ENCODE measurements around the gene SORCS2. TPM values are rescaled to one million over a fixed set of nuclear protein-coding genes. Genes with fewer than 3 reads are reported as not detected.

SORCS2 gene
- polyA plus RNA-seq, 1 of the 3 experiments (the other 2 are of a cell fraction), result 1.6 TPM

GRCh38 chr4:7299908-7300710 lies 107.8 kb downstream of the SORCS2 start:
- H3K27me3 ChIP-seq (ENCODE audit: insufficient read depth), result peaks cover 5% of the 10 kb centered on the region
- TF ChIP-seq NFIC (IDR thresholded peaks at IDR 0.05; ENCODE audit: borderline replicate concordance), result no peak
- no peak for TF ChIP-seq MXI1 (IDR thresholded peaks at IDR 0.05; ENCODE audit: low read depth, low read length)
- TF ChIP-seq EP300 (IDR thresholded peaks at IDR 0.05; ENCODE audit: borderline replicate concordance in 1 of 2, low read depth in 1 of 2, low read length in 1 of 2), result no peak
- no peak for TF ChIP-seq RXRA (IDR thresholded peaks at IDR 0.05; ENCODE audit: borderline replicate concordance, low read depth)
- H3K9ac ChIP-seq, result no peak overlapping the region
- H4K20me1 ChIP-seq (ENCODE audit: insufficient read depth), result no peaks in the 10 kb centered on the region
- 78% methylated on average over 23 of the region's 26 CpGs for WGBS (ENCODE audit: low lambda C conversion rate)
- H3K36me3 ChIP-seq (replicated peaks in 1 of 2; ENCODE audit: control insufficient read depth in 1 of 2, insufficient read depth in 2 of 2, low read length in 1 of 2), result no peaks in the 10 kb centered on the region
- H3K4me2 ChIP-seq, result no peak overlapping the region
- H3K4me1 ChIP-seq (ENCODE audit: control insufficient read depth in 1 of 2, insufficient read depth in 2 of 2, low read depth in 1 of 2, low read length in 1 of 2), result peaks cover 0 to 3% of the 10 kb centered on the region in 2 experiments; a peak in 1 of 4 replicates
- POLR2A ChIA-PET, result no interaction called here
- no peaks in the 10 kb centered on the region for H3K9me2 ChIP-seq
- H2AFZ ChIP-seq (ENCODE audit: low read depth), result no peak overlapping the region
- no peaks in the 10 kb centered on the region for H3K79me2 ChIP-seq (ENCODE audit: insufficient read depth)
- DNase-seq, result no peak
- H3K27ac ChIP-seq (ENCODE audit: low read depth in 2 of 2, low read length in 1 of 2), result no peak overlapping the region
- no peaks in the 10 kb centered on the region for H3F3A ChIP-seq (replicated peaks; ENCODE audit: insufficient read depth)
- CTCF ChIA-PET, result interaction anchor here (0.6 to 11.9 kb wide), 2 partner anchors 36 to 104 kb away, joined by 3 to 301 read pairs; partner anchors contain the start of gene SORCS2
- no peak overlapping the region for H3K4me3 ChIP-seq (ENCODE audit: low read depth in 2 of 2, low read length in 1 of 2)
- H3K9me3 ChIP-seq, result no peaks in the 10 kb centered on the region

GRCh38 chr4:7300711-7301095 lies 108.4 kb downstream of the SORCS2 start:
- WGBS (ENCODE audit: low lambda C conversion rate), result 76% methylated on average over 6 of the region's 8 CpGs
- Histone ChIP-seq H3K4me1 (ENCODE audit: control insufficient read depth in 1 of 2, insufficient read depth in 2 of 2, low read depth in 1 of 2, low read length in 1 of 2) (peaks cover 0 to 3% of the 10 kb centered on the region in 2 experiments; a peak in 1 of 4 replicates), H3K27ac (ENCODE audit: low read depth in 2 of 2, low read length in 1 of 2) (no peak overlapping the region), H3K27me3 (ENCODE audit: insufficient read depth) (peaks cover 5% of the 10 kb centered on the region), H3K9ac (no peak overlapping the region), H3K9me2 (no peaks in the 10 kb centered on the region), H3K36me3 (replicated peaks in 1 of 2; ENCODE audit: control insufficient read depth in 1 of 2, insufficient read depth in 2 of 2, low read length in 1 of 2) (no peaks in the 10 kb centered on the region), H4K20me1 (ENCODE audit: insufficient read depth) (no peaks in the 10 kb centered on the region), H3K4me2 (no peak overlapping the region), H3K9me3 (no peaks in the 10 kb centered on the region), H2AFZ (ENCODE audit: low read depth) (no peak overlapping the region), H3F3A (replicated peaks; ENCODE audit: insufficient read depth) (no peaks in the 10 kb centered on the region), H3K79me2 (ENCODE audit: insufficient read depth) (no peaks in the 10 kb centered on the region), H3K4me3 (ENCODE audit: low read depth in 2 of 2, low read length in 1 of 2) (no peak overlapping the region)
- ChIA-PET CTCF (interaction anchor here (11.9 kb wide), 1 partner anchor 105 kb away, joined by 301 read pairs; the partner anchor contains the start of gene SORCS2), POLR2A (no interaction called here)
- no peak for DNase-seq
- TF ChIP-seq EP300 (IDR thresholded peaks at IDR 0.05; ENCODE audit: borderline replicate concordance in 1 of 2, low read depth in 1 of 2, low read length in 1 of 2) (no peak), TEAD4 (IDR thresholded peaks at IDR 0.05; ENCODE audit: borderline replicate concordance, insufficient read depth) (no peak), YY1 (IDR thresholded peaks at IDR 0.05; ENCODE audit: low read depth) (no peak), FOSL2 (IDR thresholded peaks at IDR 0.05; ENCODE audit: borderline replicate concordance, low read depth) (no peak), GABPA (IDR thresholded peaks at IDR 0.05; ENCODE audit: low read depth) (no peak), MEF2A (IDR thresholded peaks at IDR 0.05; ENCODE audit: borderline replicate concordance, low read depth) (no peak)

- Histone ChIP-seq H3K4me1 (ENCODE audit: control insufficient read depth in 1 of 2, insufficient read depth in 2 of 2, low read depth in 1 of 2, low read length in 1 of 2) (peaks cover 0 to 3% of the 10 kb centered on the region in 2 experiments; a peak in 1 of 4 replicates), H3K9me3 (no peaks in the 10 kb centered on the region), H2AFZ (ENCODE audit: low read depth) (no peak overlapping the region), H3K27ac (ENCODE audit: low read depth in 2 of 2, low read length in 1 of 2) (no peak overlapping the region), H3K36me3 (replicated peaks in 1 of 2; ENCODE audit: control insufficient read depth in 1 of 2, insufficient read depth in 2 of 2, low read length in 1 of 2) (no peaks in the 10 kb centered on the region), H3K27me3 (ENCODE audit: insufficient read depth) (peaks cover 5% of the 10 kb centered on the region), H3K9ac (no peak overlapping the region), H3K79me2 (ENCODE audit: insufficient read depth) (no peaks in the 10 kb centered on the region), H3K9me2 (no peaks in the 10 kb centered on the region), H4K20me1 (ENCODE audit: insufficient read depth) (no peaks in the 10 kb centered on the region), H3K4me3 (ENCODE audit: low read depth in 2 of 2, low read length in 1 of 2) (no peak overlapping the region), H3F3A (replicated peaks; ENCODE audit: insufficient read depth) (no peaks in the 10 kb centered on the region), H3K4me2 (no peak overlapping the region)
- 66% methylated on average over 14 of the region's 17 CpGs for whole genome bisulfite sequencing (ENCODE audit: low lambda C conversion rate)
- DNase-seq, result no peak
- CTCF ChIA-PET, result interaction anchor here (0.9 to 11.9 kb wide), 2 partner anchors 106 to 150 kb away, joined by 3 to 301 read pairs; partner anchors contain the start of gene SORCS2
- POLR2A ChIA-PET, result no interaction called here
- TF ChIP-seq RCOR1 (IDR thresholded peaks at IDR 0.05; ENCODE audit: low read length), result no peak
- no peak for TF ChIP-seq GABPA (IDR thresholded peaks at IDR 0.05; ENCODE audit: low read depth)
- no peak for TF ChIP-seq EP300 (IDR thresholded peaks at IDR 0.05; ENCODE audit: borderline replicate concordance in 1 of 2, low read depth in 1 of 2, low read length in 1 of 2)
- no peak for TF ChIP-seq ELF1 (IDR thresholded peaks at IDR 0.05)
- TF ChIP-seq, protein P1, sequence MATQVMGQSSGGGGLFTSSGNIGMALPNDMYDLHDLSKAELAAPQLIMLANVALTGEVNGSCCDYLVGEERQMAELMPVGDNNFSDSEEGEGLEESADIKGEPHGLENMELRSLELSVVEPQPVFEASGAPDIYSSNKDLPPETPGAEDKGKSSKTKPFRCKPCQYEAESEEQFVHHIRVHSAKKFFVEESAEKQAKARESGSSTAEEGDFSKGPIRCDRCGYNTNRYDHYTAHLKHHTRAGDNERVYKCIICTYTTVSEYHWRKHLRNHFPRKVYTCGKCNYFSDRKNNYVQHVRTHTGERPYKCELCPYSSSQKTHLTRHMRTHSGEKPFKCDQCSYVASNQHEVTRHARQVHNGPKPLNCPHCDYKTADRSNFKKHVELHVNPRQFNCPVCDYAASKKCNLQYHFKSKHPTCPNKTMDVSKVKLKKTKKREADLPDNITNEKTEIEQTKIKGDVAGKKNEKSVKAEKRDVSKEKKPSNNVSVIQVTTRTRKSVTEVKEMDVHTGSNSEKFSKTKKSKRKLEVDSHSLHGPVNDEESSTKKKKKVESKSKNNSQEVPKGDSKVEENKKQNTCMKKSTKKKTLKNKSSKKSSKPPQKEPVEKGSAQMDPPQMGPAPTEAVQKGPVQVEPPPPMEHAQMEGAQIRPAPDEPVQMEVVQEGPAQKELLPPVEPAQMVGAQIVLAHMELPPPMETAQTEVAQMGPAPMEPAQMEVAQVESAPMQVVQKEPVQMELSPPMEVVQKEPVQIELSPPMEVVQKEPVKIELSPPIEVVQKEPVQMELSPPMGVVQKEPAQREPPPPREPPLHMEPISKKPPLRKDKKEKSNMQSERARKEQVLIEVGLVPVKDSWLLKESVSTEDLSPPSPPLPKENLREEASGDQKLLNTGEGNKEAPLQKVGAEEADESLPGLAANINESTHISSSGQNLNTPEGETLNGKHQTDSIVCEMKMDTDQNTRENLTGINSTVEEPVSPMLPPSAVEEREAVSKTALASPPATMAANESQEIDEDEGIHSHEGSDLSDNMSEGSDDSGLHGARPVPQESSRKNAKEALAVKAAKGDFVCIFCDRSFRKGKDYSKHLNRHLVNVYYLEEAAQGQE (IDR thresholded peaks at IDR 0.05; ENCODE audit: low read depth, low read length), result no peak
- TF ChIP-seq MEF2A (IDR thresholded peaks at IDR 0.05; ENCODE audit: borderline replicate concordance, low read depth), result no peak
- TF ChIP-seq GATA2 (CRISPR knock-in tag; IDR thresholded peaks at IDR 0.05), result no peak
- no peak for TF ChIP-seq RXRA (IDR thresholded peaks at IDR 0.05; ENCODE audit: borderline replicate concordance, low read depth)
- TF ChIP-seq IRF3 (IDR thresholded peaks at IDR 0.05; ENCODE audit: low read depth, low read length), result no peak
Observed at GRCh38 chr4:7301126-7301785, 108.9 kb downstream of the SORCS2 start.

Measured in SK-N-SH (cell line).